Smooth muscle cell (in vitro differentiated cells): ENCODE data around the gene RHBDL1. TPM values are rescaled to one million over a fixed set of nuclear protein-coding genes. Genes with fewer than 3 reads are reported as not detected.
A peak's percentile ranks its signal among the peaks of the same experiment; 100 is the strongest.

Experiments
- DNase-seq: peaks from one replicate; lab custom pipeline; 2025; ENCODE audit not compliant: unreplicated experiment; lab: John Stamatoyannopoulos, UW
- H2AFZ ChIP-seq: fragments of 200-600 bp; sonication (generic); 2 replicates; pipeline ENCODE4 v1.6.0; 2016; ENCODE audit warnings: antibody characterized with exemption, low read depth, mild to moderate bottlenecking
- H3F3A ChIP-seq: fragments of 200-600 bp; sonication (generic); 2 replicates; pipeline ENCODE4 v1.6.0; 2017; ENCODE audit warnings: antibody characterized with exemption, low read depth
- H3K27ac ChIP-seq: fragments of 200-600 bp; sonication (generic); 2 replicates; pipeline ENCODE4 v1.5.1; 2016; ENCODE audit warnings: low read depth, mild to moderate bottlenecking
- H3K27me3 ChIP-seq: fragments of 200-600 bp; sonication (generic); 2 replicates; pipeline ENCODE4 v1.6.1; 2016; ENCODE audit warnings: low read depth, mild to moderate bottlenecking
- H3K36me3 ChIP-seq: fragments of 200-600 bp; sonication (generic); 2 replicates; pipeline ENCODE4 v1.5.1; 2016; ENCODE audit warnings: low read depth
- H3K4me1 ChIP-seq: fragments of 200-600 bp; sonication (generic); 2 replicates; pipeline ENCODE4 v1.5.1; 2016; ENCODE audit warnings: low read depth
- H3K4me2 ChIP-seq: fragments of 200-600 bp; sonication (generic); 2 replicates; pipeline ENCODE4 v1.6.0; 2016; ENCODE audit warnings: mild to moderate bottlenecking
- H3K4me3 ChIP-seq: fragments of 200-600 bp; sonication (generic); 2 replicates; pipeline ENCODE4 v1.5.1; 2016; ENCODE audit warnings: mild to moderate bottlenecking
- H3K79me2 ChIP-seq: fragments of 200-600 bp; sonication (generic); 2 replicates; pipeline ENCODE4 v1.6.0; 2016; ENCODE audit warnings: low read depth, mild to moderate bottlenecking
- H3K9ac ChIP-seq: fragments of 200-600 bp; sonication (generic); 2 replicates; pipeline ENCODE4 v1.6.0; 2016; ENCODE audit warnings: low read depth
- H3K9me3 ChIP-seq: fragments of 200-600 bp; sonication (generic); replicated peaks from 2 replicates; pipeline ENCODE4 v1.5.1; 2016; ENCODE audit warnings: low read depth
- H4K20me1 ChIP-seq: fragments of 200-600 bp; sonication (generic); 2 replicates; pipeline ENCODE4 v1.6.0; 2016; ENCODE audit warnings: low read depth
- CTCF ChIP-seq: fragments of 200-600 bp; sonication (generic); IDR thresholded peaks from 2 replicates; pipeline ENCODE4 v1.5.1; 2017; ENCODE audit warnings: borderline replicate concordance, mild to moderate bottlenecking, antibody characterized with exemption; ENCODE audit not compliant: insufficient read depth, poor library complexity, severe bottlenecking
- WGBS: methylation state at CpG from one replicate; pipeline ENCODE4 v1.1.7; 2016; ENCODE audit warnings: low lambda C conversion rate; 5-methylcytosine and 5-hydroxymethylcytosine counted together
- polyA plus RNA-seq: library from polyadenylated mRNA; unstranded; fragments of >200 nt; fragmentation: Nextera tagmentation; extraction: Ambion mirVana; gene quantifications from 2 replicates; pipeline ENCODE4 v1.2.1, GENCODE V29; 2016
- total RNA-seq: library from RNA; depleted of rRNA; stranded (reverse); fragments of >200 nt; gene quantifications from 2 replicates; pipeline ENCODE4 v1.2.3, GENCODE V29; 2014

Gene RHBDL1
- total and polyA plus RNA-seq, 2 experiments from 2014 or later, result 2.7 to 3.7 TPM

- no peak for DNase-seq
- Histone ChIP-seq H3K36me3 (no peaks in the 10 kb centered on the region), H2AFZ (no peak overlapping the region), H3K79me2 (no peaks in the 10 kb centered on the region), H3K27me3 (no peaks in the 10 kb centered on the region), H3K4me3 (no peak overlapping the region), H3K4me1 (peaks cover 3% of the 10 kb centered on the region), H3K9ac (no peak overlapping the region), H3K9me3 (no peaks in the 10 kb centered on the region), H3K27ac (no peak overlapping the region), H4K20me1 (no peaks in the 10 kb centered on the region), H3K4me2 (no peak overlapping the region), H3F3A (no peaks in the 10 kb centered on the region)
- TF ChIP-seq CTCF, result no peak
- WGBS, result 98% methylated on average over 21 of the region's 21 CpGs
Measured at GRCh38 chr16:662597-662996, 12.9 kb upstream of the RHBDL1 start.

- 95% methylated on average over 12 of the region's 13 CpGs for WGBS
- Histone ChIP-seq H3F3A (no peaks in the 10 kb centered on the region), H3K9ac (no peak overlapping the region), H3K27ac (no peak overlapping the region), H3K4me2 (no peak overlapping the region), H3K4me1 (peaks cover 6% of the 10 kb centered on the region), H4K20me1 (peaks cover 18% of the 10 kb centered on the region), H2AFZ (no peak overlapping the region), H3K79me2 (peaks cover 22% of the 10 kb centered on the region), H3K9me3 (no peaks in the 10 kb centered on the region), H3K27me3 (no peaks in the 10 kb centered on the region), H3K36me3 (no peaks in the 10 kb centered on the region), H3K4me3 (no peak overlapping the region)
- DNase-seq, result no peak
- TF ChIP-seq CTCF, result no peak
Measured at GRCh38 chr16:666572-666971, 8.9 kb upstream of the RHBDL1 start.

GRCh38 chr16:667113-667779, 8.2 kb upstream of the RHBDL1 start:
- Histone ChIP-seq H3K27me3 (no peaks in the 10 kb centered on the region), H3K9ac (no peak overlapping the region), H3F3A (no peaks in the 10 kb centered on the region), H2AFZ (no peak overlapping the region), H3K9me3 (no peaks in the 10 kb centered on the region), H3K79me2 (peaks cover 22% of the 10 kb centered on the region), H4K20me1 (peaks cover 23% of the 10 kb centered on the region), H3K36me3 (no peaks in the 10 kb centered on the region), H3K4me1 (peaks cover 6% of the 10 kb centered on the region), H3K4me2 (peak overlapping the region; percentile 99), H3K27ac (no peak overlapping the region), H3K4me3 (no peak overlapping the region)
- 88% methylated on average over 22 of the region's 22 CpGs for WGBS
- no peak for TF ChIP-seq CTCF
- DNase-seq, result no peak
